Placental epithelial cell (primary cell): ENCODE data around the gene FXYD3. TPM values are rescaled to one million over a fixed set of nuclear protein-coding genes. Genes with fewer than 3 reads are reported as not detected.

Experiments
- small RNA-seq: library from RNA; depleted of rRNA; stranded (forward); fragments of <200 nt; gene quantifications from one replicate; pipeline ENCODE3, GENCODE V24; 2012
- total RNA-seq: library from RNA; depleted of rRNA; stranded (reverse); fragments of >200 nt; gene quantifications from 2 replicates; pipeline ENCODE4 v1.2.3, GENCODE V29; 2012

The FXYD3 gene, protein sequence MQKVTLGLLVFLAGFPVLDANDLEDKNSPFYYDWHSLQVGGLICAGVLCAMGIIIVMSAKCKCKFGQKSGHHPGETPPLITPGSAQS
- total RNA-seq, result 0.39 TPM in 1 of 2 replicates, not detected in the other

DNA sequence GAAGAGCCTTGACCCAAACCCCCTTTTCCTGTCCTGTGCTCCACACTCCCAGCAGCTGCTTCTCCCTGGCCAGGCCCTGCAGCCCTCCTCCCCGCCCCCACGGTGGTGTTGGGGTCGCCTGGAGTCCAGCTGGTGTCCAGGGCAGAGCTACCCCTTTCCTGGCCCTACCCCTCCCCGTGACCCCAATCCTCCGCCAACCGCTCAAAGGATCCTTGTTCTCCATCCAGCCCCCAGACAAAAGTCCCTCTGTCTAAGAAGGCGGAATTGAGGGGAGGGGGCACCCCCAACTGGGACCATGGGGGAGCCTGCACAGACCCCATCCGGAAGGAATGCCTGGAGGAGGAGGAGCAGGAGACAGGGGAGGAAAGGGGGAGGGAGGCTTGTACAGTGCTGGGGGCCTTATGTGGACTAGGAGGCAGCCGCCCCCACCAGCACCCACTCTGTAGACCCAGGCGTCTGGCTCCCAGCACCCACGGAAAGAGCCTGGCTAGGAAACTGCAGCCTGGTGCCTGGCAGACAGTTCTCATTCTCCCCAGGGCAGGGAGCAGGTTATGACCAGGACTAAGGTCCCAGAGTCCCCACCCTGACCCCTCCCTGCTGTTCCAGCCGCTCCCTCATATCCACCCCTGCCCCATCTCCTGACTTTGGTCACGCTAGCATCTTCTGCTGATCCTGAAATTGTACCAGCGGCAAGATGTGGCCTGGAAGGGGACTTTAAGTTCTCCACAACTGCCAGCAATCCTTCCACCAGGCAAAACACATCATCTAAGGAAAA lies at the start of gene FXYD3:
Gene FXYD3, plus strand, starts transcription at position 647 of the 775 bp plus-strand sequence. CDS start 3,554 bp downstream, outside the sequence.

DNA sequence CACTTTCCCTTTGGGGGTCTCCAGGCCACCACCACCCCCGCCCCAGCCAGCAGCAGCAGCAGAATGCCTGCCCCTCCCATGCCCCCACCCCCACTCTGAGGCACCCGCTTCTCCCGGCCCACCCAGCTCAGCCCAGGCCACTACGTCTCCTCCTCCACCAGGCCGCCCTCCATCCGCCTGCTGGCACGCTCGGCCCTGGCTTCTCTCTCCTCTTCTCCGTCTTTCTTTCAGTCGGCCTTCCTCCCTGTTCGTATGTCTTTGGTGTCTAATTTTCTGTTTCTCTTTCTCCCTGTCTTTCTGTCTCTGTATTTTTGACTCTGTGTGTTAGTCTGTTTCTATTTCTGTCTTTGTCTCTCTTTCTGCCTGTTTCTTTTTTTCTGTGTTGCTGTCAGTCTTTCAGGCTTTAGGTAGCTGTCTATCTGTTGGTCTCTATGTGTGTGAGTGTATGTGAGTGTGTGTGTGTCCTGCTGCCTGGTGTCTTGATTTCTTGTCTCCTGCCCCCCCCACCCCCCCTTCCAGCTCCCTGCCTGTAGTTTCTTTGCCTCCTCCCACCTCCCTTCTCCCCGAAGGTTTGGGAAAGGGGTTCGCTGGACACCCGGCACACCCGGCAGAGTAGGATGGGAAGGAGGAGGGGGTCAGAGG lies 19.1 kb downstream of the FXYD3 start, which contains the start of gene LGI4:
Gene LGI4, minus strand, starts transcription at position 459 of the 642 bp plus-strand sequence. Its CDS starts 379 bp downstream, at position 80.

DNA sequence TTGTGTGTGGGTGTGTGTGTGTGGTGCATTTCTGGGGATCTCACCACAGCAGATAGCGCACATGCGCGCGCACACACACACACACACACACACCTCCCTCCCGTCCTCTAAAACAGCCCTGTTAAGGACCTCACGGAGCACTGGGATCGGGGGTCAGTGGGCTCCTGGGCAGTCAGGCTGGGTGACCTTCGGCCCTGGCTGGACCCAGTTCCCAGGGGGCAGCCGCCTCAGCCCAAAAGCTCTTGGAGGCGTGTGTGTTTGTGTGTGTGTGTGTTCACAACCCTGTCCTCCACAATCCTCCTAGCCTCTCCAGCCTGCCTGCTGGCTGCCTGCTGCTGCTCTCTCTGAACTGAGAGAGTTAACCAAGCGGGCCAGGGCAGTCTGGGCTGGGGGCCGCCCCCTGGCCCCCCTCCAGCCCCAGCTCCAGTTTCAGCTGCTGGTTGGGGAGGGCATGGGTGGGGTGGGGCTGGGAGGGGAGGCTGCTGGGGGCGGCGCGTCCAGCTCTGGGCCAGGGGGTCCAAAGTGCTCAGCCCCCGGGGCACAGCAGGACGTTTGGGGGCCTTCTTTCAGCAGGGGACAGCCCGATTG lies 22.8 kb downstream of the FXYD3 start, which contains the start of gene FXYD1:
Gene FXYD1, plus strand, starts transcription at position 520 of the 588 bp plus-strand sequence. CDS start 1,256 bp downstream, outside the sequence.

DNA sequence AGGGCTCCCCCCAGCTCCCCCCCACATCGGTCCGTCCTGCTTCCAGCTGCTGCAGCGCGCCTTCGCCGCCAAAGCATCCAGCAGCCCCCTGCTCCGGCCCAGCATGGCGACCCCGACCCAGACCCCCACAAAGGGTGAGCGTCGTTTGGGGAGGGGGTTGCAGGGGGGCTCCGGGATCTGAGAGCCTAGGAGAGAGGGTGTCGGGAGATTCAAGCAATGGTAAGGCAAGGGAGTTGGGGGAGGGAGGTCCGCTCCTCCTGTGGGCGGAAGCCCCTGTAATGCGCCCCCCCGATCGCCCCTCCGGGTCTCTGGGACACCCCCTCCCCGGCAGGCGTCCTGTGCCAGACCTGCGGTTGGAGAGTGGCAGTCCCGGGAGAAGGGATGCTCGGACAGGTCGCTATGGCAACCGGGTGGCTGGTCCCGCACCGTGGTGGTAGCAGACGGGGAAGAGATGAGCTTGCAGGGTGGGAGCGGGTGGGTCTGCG lies 27.6 kb downstream of the FXYD3 start, which contains the start of gene FXYD7:
Gene FXYD7, plus strand, starts transcription at position 25 of the 485 bp plus-strand sequence. Its CDS starts 79 bp downstream, at position 104.

DNA sequence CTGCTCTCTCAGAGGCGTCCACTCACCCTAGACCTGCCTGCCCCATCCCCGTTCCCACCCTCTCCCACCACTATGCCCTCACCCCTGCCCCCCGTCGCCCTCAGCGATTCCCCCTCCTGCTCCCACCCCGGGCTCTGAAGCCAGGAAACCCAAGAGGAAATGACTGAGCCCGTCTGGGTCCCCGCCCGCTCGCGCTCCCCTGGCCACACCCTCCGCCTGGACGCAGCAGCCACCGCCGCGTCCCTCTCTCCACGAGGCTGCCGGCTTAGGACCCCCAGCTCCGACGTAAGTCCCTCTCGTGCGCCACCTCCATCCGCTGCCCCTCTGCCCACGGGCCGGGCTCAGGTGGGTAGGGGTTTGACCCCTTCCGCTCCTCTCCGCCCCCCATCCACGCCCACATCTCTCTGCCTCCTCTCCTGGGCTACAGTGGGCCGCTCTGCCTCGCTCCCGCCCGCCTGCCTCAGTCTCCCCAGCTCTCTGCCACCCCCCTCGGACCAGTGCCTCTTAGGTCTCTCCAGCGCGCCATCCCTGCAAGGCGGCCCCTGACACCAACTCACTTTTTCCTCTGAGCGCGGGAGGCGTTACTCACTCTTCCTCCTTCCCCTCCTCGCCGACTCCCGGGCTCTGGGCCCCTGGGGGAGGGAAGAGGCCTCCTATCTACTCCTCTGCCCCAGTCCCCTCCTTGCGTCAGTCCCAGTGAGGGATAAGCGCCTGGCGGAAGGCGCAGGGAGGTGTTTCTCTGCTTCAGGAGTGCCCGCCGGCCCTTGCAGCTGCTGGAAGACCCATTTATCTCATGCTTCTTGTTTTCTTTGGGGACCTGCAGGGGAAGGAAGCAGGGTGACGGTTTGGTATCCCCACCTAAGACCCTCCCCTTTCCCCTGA lies 39.1 kb downstream of the FXYD3 start, which contains the start of gene FXYD5:
Gene FXYD5, plus strand, starts transcription at position 211 of the 882 bp plus-strand sequence. CDS start 816 bp downstream, outside the sequence.

Small RNA genes within 50 kb of the gene (small RNA-seq; reads per million reads assigned to genes)
- not detected for gene AC020907.2

Other genes with a start within 250 kb of the FXYD3 start
- gene ZNF30, start 188.9 kb upstream of the FXYD3 start, total RNA-seq, result 1.6 and 2.4 TPM in 2 replicates
- gene ZNF792, start 151.6 kb upstream of the FXYD3 start, total RNA-seq, result 7.4 and 8.6 TPM in 2 replicates
- 29.7 and 36.9 TPM in 2 replicates for gene GRAMD1A, start 115.5 kb upstream of the FXYD3 start, total RNA-seq
- gene SCN1B, start 85.4 kb upstream of the FXYD3 start, total RNA-seq, result 0.22 and 0.79 TPM in 2 replicates
- gene HPN, start 74.1 kb upstream of the FXYD3 start, total RNA-seq, result 0.22 and 0.79 TPM in 2 replicates
- 0.22 and 1.2 TPM in 2 replicates for gene LGI4, start 19.2 kb downstream of the FXYD3 start, total RNA-seq
- not detected in 2 replicates for gene FXYD1, start 23.0 kb downstream of the FXYD3 start, total RNA-seq
- not detected in 2 replicates for gene FXYD7, start 27.4 kb downstream of the FXYD3 start, total RNA-seq
- 93.8 and 133 TPM in 2 replicates for gene FXYD5, start 38.9 kb downstream of the FXYD3 start, total RNA-seq
- not detected in 2 replicates for gene FAM187B, start 112.9 kb downstream of the FXYD3 start, total RNA-seq
- 53.0 and 62.4 TPM in 2 replicates for gene LSR, start 133.2 kb downstream of the FXYD3 start, total RNA-seq
- gene USF2, start 153.1 kb downstream of the FXYD3 start, total RNA-seq, result 64.8 and 71.2 TPM in 2 replicates
- under 0.01 and 0.11 TPM in 2 replicates for gene HAMP, start 166.7 kb downstream of the FXYD3 start, total RNA-seq
- gene MAG, start 176.3 kb downstream of the FXYD3 start, total RNA-seq, result under 0.01 TPM in 1 of 2 replicates, not detected in the other
- 0.11 and 1.6 TPM in 2 replicates for gene CD22, start 213.4 kb downstream of the FXYD3 start, total RNA-seq
- gene FFAR1, start 232.1 kb downstream of the FXYD3 start, total RNA-seq, result not detected in 2 replicates
- gene FFAR3, start 242.6 kb downstream of the FXYD3 start, total RNA-seq, result not detected in 2 replicates